A549 (cell line): ENCODE results near the gene AIP. TPM values are rescaled to one million over a fixed set of nuclear protein-coding genes. Genes with fewer than 3 reads are reported as not detected.

ENCODE experiments used
- ATAC-seq, 2 experiments: fragments of 200-7000 bp in 1 of 2; fragments of >200 bp in 1 of 2; cut with Nextera tagmentation in 1 of 2; cut with Tn5 transposase in 1 of 2; 3 replicates each; pipeline versions ENCODE4 v1.8.0 to v1.9.1; 2018 to 2020; ENCODE audit warnings: mild to moderate bottlenecking in 1 of 2, moderate library complexity in 1 of 2
- CTCF ChIA-PET: fragments of 300-600 bp; sonication (Branson Sonifier 250); formaldehyde crosslinking; extraction: SDS; loops from one replicate; lab custom pipeline; 2021; ENCODE audit warnings: antibody characterized with exemption, inconsistent platforms; lab: Yijun Ruan, JAX
- POLR2A ChIA-PET: fragments of 350-600 bp; formaldehyde crosslinking; extraction: SDS; loops from one replicate; lab custom pipeline; 2021; ENCODE audit warnings: antibody characterized with exemption, inconsistent platforms; lab: Yijun Ruan, JAX
- DNase-seq, 2 experiments: peaks; one replicate each; pipeline versions ENCODE4 v3.0.0 to v3.0.0-alpha.2; 2011 to 2016; ENCODE audit warnings: low read depth in 1 of 2, low spot score in 1 of 2
- FAIRE-seq: peaks from 2 replicates; lab custom pipeline; 2011; peaks lifted over from hg19 to GRCh38; lab: Jason Lieb, UNC
- H3K27ac ChIP-seq, 2 experiments: fragments of >200 bp; sonication (Bioruptor Twin); formaldehyde crosslinking; 3 replicates each; pipeline ENCODE4 v1.5.1; 2016 to 2017
- H3K4me1 ChIP-seq: fragments of >200 bp; sonication (Bioruptor Twin); formaldehyde crosslinking; 3 replicates; pipeline ENCODE4 v1.6.1; 2016
- H3K4me2 ChIP-seq: fragments of >200 bp; sonication (Bioruptor Twin); formaldehyde crosslinking; 3 replicates; pipeline ENCODE4 v1.6.1; 2016
- H3K4me3 ChIP-seq: fragments of >200 bp; sonication (Bioruptor Twin); formaldehyde crosslinking; 3 replicates; pipeline ENCODE4 v1.5.1; 2016
- H3K9me3 ChIP-seq: fragments of >200 bp; sonication (Bioruptor Twin); formaldehyde crosslinking; 3 replicates; pipeline ENCODE4 v1.6.1; 2016
- BHLHE40 ChIP-seq: IDR thresholded peaks from 2 replicates; pipeline ENCODE4 v1.6.1; 2012; ENCODE audit warnings: low read depth, low read length, inconsistent platforms
- CBX2 ChIP-seq: fragments of 200-600 bp; sonication (generic); IDR thresholded peaks from 2 replicates; pipeline ENCODE4 v1.6.1; 2016; ENCODE audit warnings: low read depth, mild to moderate bottlenecking, borderline replicate concordance
- CBX8 ChIP-seq: fragments of 200-600 bp; sonication (generic); IDR thresholded peaks from 2 replicates; pipeline ENCODE4 v1.6.1; 2016
- CEBPB ChIP-seq, 2 experiments: fragments of >200 bp in 1 of 2; sonication (Bioruptor Twin) in 1 of 2; formaldehyde crosslinking in 1 of 2; IDR thresholded peaks; 2 replicates each; pipeline ENCODE4 v1.6.1; 2012 to 2016
- ELK1 ChIP-seq: fragments of 150-350 bp; IDR thresholded peaks from 2 replicates; pipeline ENCODE4 v1.6.1; 2014; ENCODE audit warnings: low read depth, mild to moderate bottlenecking, low read length
- EP300 ChIP-seq, 2 experiments: fragments of >200 bp; sonication (Bioruptor Twin); formaldehyde crosslinking; IDR thresholded peaks; 2 replicates in 1 of 2; 3 replicates in 1 of 2; pipeline ENCODE4 v1.6.1; 2016 to 2017
- FOSB ChIP-seq: fragments of 250-450 bp; sonication (Bioruptor Pico); IDR thresholded peaks from 2 replicates; pipeline ENCODE4 v1.5.0; 2020; ENCODE audit warnings: mild to moderate bottlenecking, moderate library complexity
- HEYL ChIP-seq: fragments of 250-450 bp; sonication (Bioruptor Pico); IDR thresholded peaks from 2 replicates; pipeline ENCODE4 v1.8.0; 2021; ENCODE audit warnings: mild to moderate bottlenecking, moderate library complexity
- HOXB13 ChIP-seq: fragments of 250-450 bp; sonication (Bioruptor Pico); IDR thresholded peaks from 2 replicates; pipeline ENCODE4 v1.5.0; 2020; ENCODE audit warnings: low read depth, mild to moderate bottlenecking, moderate library complexity
- MAX ChIP-seq: IDR thresholded peaks from 2 replicates; pipeline ENCODE4 v1.6.1; 2012
- MAZ ChIP-seq: fragments of 150-350 bp; IDR thresholded peaks from 2 replicates; pipeline ENCODE4 v1.6.1; 2014; ENCODE audit warnings: antibody characterized with exemption, low read depth, low read length, borderline replicate concordance
- MYC ChIP-seq: IDR thresholded peaks from 2 replicates; pipeline ENCODE4 v1.6.1; 2012; ENCODE audit warnings: mild to moderate bottlenecking, inconsistent platforms, low read length, improper control_type of control experiment, borderline replicate concordance
- NFE2L2 ChIP-seq: fragments of 150-350 bp; conservative IDR thresholded peaks from 2 replicates; pipeline ENCODE4 v1.6.1; 2014; ENCODE audit warnings: low read length
- NR3C1 ChIP-seq: fragments of >200 bp; sonication (Bioruptor Twin); formaldehyde crosslinking; IDR thresholded peaks from 3 replicates; pipeline ENCODE4 v1.6.1; 2017
- PHF8 ChIP-seq: fragments of 200-600 bp; sonication (generic); IDR thresholded peaks from 2 replicates; pipeline ENCODE4 v1.6.1; 2016; ENCODE audit warnings: low read depth, mild to moderate bottlenecking, antibody characterized with exemption, moderate library complexity, borderline replicate concordance
- POLR2AphosphoS2 ChIP-seq: conservative IDR thresholded peaks from 2 replicates; pipeline ENCODE4 v1.6.1; 2012; ENCODE audit warnings: low read length, improper control_type of control experiment, inconsistent platforms
- REST ChIP-seq: fragments of 200-600 bp; sonication (generic); IDR thresholded peaks from 2 replicates; pipeline ENCODE4 v1.6.1; 2016; ENCODE audit warnings: antibody characterized with exemption, mild to moderate bottlenecking, moderate library complexity
- RNF2 ChIP-seq: fragments of 200-600 bp; sonication (generic); IDR thresholded peaks from 2 replicates; pipeline ENCODE4 v1.6.1; 2016; ENCODE audit warnings: low read depth, mild to moderate bottlenecking, antibody characterized with exemption, moderate library complexity, borderline replicate concordance
- TP53 ChIP-seq: fragments of 250-450 bp; sonication (Bioruptor Pico); IDR thresholded peaks from 2 replicates; pipeline ENCODE4 v1.5.0; 2021; ENCODE audit warnings: mild to moderate bottlenecking, moderate library complexity
- ZC3H11A ChIP-seq: fragments of 450-650 bp; IDR thresholded peaks from 2 replicates; pipeline ENCODE4 v1.6.1; 2014; ENCODE audit warnings: antibody characterized with exemption, mild to moderate bottlenecking
- ZFP36 ChIP-seq: fragments of 450-650 bp; IDR thresholded peaks from 2 replicates; pipeline ENCODE4 v1.6.1; 2014; ENCODE audit warnings: borderline replicate concordance; ENCODE audit not compliant: partially characterized antibody
- ZNF302 ChIP-seq: fragments of 250-450 bp; sonication (Bioruptor Pico); IDR thresholded peaks from 2 replicates; pipeline ENCODE4 v1.9.0; 2021; ENCODE audit warnings: inconsistent platforms, mild to moderate bottlenecking, moderate library complexity
- ZSCAN20 ChIP-seq: fragments of 250-450 bp; sonication (Bioruptor Pico); IDR thresholded peaks from 2 replicates; pipeline ENCODE4 v1.8.0; 2022; ENCODE audit warnings: mild to moderate bottlenecking, moderate library complexity
- WGBS: methylation state at CpG from one replicate; pipeline ENCODE4 v1.1.6; 2017; ENCODE audit errors: missing lambda C conversion rate; 5-methylcytosine and 5-hydroxymethylcytosine counted together
- polyA plus RNA-seq, 4 experiments: library from polyadenylated mRNA; depleted of rRNA in 3 of 4; stranded (reverse); fragments of >200 nt; fragmentation: RNase III in 1 of 4; extraction: RNeasy Plus Mini Kit Qiagen cat#74134 plus additional on column Dnase treatment in 1 of 4; gene quantifications; 2 replicates in 3 of 4; 3 replicates in 1 of 4; pipeline ENCODE4 v1.2.3, GENCODE V29; 2011 to 2017
- TF ChIP-seq, protein P1 (sequence below): fragments of 250-450 bp; sonication (Bioruptor Pico); IDR thresholded peaks from 2 replicates; pipeline ENCODE4 v1.5.0; 2020; ENCODE audit warnings: low read depth, mild to moderate bottlenecking, moderate library complexity

The AIP gene
- polyA plus RNA-seq, 2 of the 4 experiments (the other 2 are of a cell fraction): 50.8 to 68.8 TPM

GRCh38 chr11:67500831-67501715 lies 18.2 kb downstream of the AIP start:
- DNase-seq: no peak
- no peak for ATAC-seq
- Histone ChIP-seq H3K27ac (no peak overlapping the region), H3K4me1 (peaks cover 17% of the 10 kb centered on the region), H3K4me2 (no peak overlapping the region), H3K4me3 (no peak overlapping the region), H3K9me3 (no peaks in the 10 kb centered on the region)
- ChIA-PET POLR2A (interaction anchor here (1.2 kb wide), 1 partner anchor 99 kb away, joined by 4 read pairs; the partner anchor contains the start of gene PPP1CA), CTCF (interaction anchor here (0.8 to 1.2 kb wide), 4 partner anchors 9 to 150 kb away, joined by 3 read pairs; no protein-coding TSS in a partner anchor)
- 86% methylated on average over 9 of the region's 9 CpGs for WGBS
- no peak for FAIRE-seq
- no peak for TF ChIP-seq HEYL (CRISPR knock-in tag)
- TF ChIP-seq CEBPB (IDR thresholded peaks at IDR 0.05): peak; percentile 66 to 86

- TF ChIP-seq EP300 (IDR thresholded peaks at IDR 0.05) (no peak), MAZ (no peak), FOSB (CRISPR knock-in tag) (no peak), POLR2AphosphoS2 (no peak), ZFP36 (no peak), PHF8 (no peak), REST (no peak)
- TF ChIP-seq, protein P1, sequence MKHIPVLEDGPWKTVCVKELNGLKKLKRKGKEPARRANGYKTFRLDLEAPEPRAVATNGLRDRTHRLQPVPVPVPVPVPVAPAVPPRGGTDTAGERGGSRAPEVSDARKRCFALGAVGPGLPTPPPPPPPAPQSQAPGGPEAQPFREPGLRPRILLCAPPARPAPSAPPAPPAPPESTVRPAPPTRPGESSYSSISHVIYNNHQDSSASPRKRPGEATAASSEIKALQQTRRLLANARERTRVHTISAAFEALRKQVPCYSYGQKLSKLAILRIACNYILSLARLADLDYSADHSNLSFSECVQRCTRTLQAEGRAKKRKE: no peak
- TF ChIP-seq, all 56 proteins: peak for 0
- H3K4me3 ChIP-seq: no peak overlapping the region
- FAIRE-seq (no peak), DNase-seq (no peak), ATAC-seq (no peak)
- POLR2A ChIA-PET: interaction anchor here (1.2 kb wide), 1 partner anchor 100 kb away, joined by 4 read pairs; the partner anchor contains the start of gene PPP1CA
- no peak overlapping the region for H3K4me2 ChIP-seq
- no peak overlapping the region for H3K27ac ChIP-seq
- peaks cover 24% of the 10 kb centered on the region for H3K4me1 ChIP-seq
- CTCF ChIA-PET: interaction anchor here (0.8 to 1.6 kb wide), 3 partner anchors 10 to 107 kb away, joined by 3 read pairs; no protein-coding TSS in a partner anchor
- no peaks in the 10 kb centered on the region for H3K9me3 ChIP-seq
- WGBS: 97% methylated on average over 18 of the region's 18 CpGs
Measured at GRCh38 chr11:67501854-67502253, 19.0 kb downstream of the AIP start.

GRCh38 chr11:67502328-67502979 lies 19.6 kb downstream of the AIP start:
- CTCF ChIA-PET: interaction anchor here (0.7 to 1.6 kb wide), 3 partner anchors 33 to 120 kb away, joined by 3 to 4 read pairs (median 3); partner anchors contain the start of gene TMEM134
- POLR2A ChIA-PET: no interaction called here
- TF ChIP-seq ZNF302 (CRISPR knock-in tag) (no peak), HOXB13 (no peak), CBX8 (no peak), MAX (no peak), NR3C1 (no peak), RNF2 (no peak), HEYL (CRISPR knock-in tag) (no peak), MYC (no peak), ELK1 (no peak), NFE2L2 (no peak), BHLHE40 (no peak), CBX2 (no peak), ZC3H11A (no peak), ZSCAN20 (CRISPR knock-in tag) (no peak), TP53 (CRISPR knock-in tag) (no peak)
- TF ChIP-seq, protein P1: no peak
- Histone ChIP-seq H3K4me1 (peaks cover 29% of the 10 kb centered on the region), H3K9me3 (no peaks in the 10 kb centered on the region), H3K4me3 (no peak overlapping the region), H3K27ac (no peak overlapping the region), H3K4me2 (no peak overlapping the region)
- DNase-seq: no peak
- ATAC-seq: no peak
- WGBS: 95% methylated on average over 15 of the region's 18 CpGs
- FAIRE-seq: no peak
